ENCODE results near the gene VPS37C.

Gene VPS37C

GRCh38 chr11:61116426-61117167, 44.6 kb downstream of the VPS37C start:
- Histone ChIP-seq H3K9me3 (ENCODE audit: control insufficient read depth, insufficient read depth, low read length) (no peaks in the 10 kb centered on the region), H3K4me1 (ENCODE audit: insufficient read depth, low read length) (no peaks in the 10 kb centered on the region), H3K36me3 (ENCODE audit: insufficient read depth, low read length) (no peaks in the 10 kb centered on the region), H3K9ac (ENCODE audit: low read depth, low read length) (no peak overlapping the region)

- no peak overlapping the region for H3K9ac ChIP-seq (ENCODE audit: low read depth, low read length)
- H3K36me3 ChIP-seq (ENCODE audit: insufficient read depth, low read length), result no peaks in the 10 kb centered on the region
- no peaks in the 10 kb centered on the region for H3K9me3 ChIP-seq (ENCODE audit: control insufficient read depth, insufficient read depth, low read length)
- no peaks in the 10 kb centered on the region for H3K4me1 ChIP-seq (ENCODE audit: insufficient read depth, low read length)
These were observed 45.6 kb downstream of the VPS37C start for GRCh38 chr11:61115498-61116224.

GRCh38 chr11:61114913-61115312, 46.3 kb downstream of the VPS37C start:
- no peaks in the 10 kb centered on the region for H3K9me3 ChIP-seq (ENCODE audit: control insufficient read depth, insufficient read depth, low read length)
- no peak overlapping the region for H3K9ac ChIP-seq (ENCODE audit: low read depth, low read length)
- no peaks in the 10 kb centered on the region for H3K36me3 ChIP-seq (ENCODE audit: insufficient read depth, low read length)
- no peaks in the 10 kb centered on the region for H3K4me1 ChIP-seq (ENCODE audit: insufficient read depth, low read length)

GRCh38 chr11:61113201-61113600, 48.0 kb downstream of the VPS37C start:
- H3K4me1 ChIP-seq (ENCODE audit: insufficient read depth, low read length), result no peaks in the 10 kb centered on the region
- H3K9ac ChIP-seq (ENCODE audit: low read depth, low read length), result no peak overlapping the region
- no peaks in the 10 kb centered on the region for H3K9me3 ChIP-seq (ENCODE audit: control insufficient read depth, insufficient read depth, low read length)
- no peaks in the 10 kb centered on the region for H3K36me3 ChIP-seq (ENCODE audit: insufficient read depth, low read length)

- no peaks in the 10 kb centered on the region for H3K4me1 ChIP-seq (ENCODE audit: insufficient read depth, low read length)
- H3K9ac ChIP-seq (ENCODE audit: low read depth, low read length), result no peak overlapping the region
- no peaks in the 10 kb centered on the region for H3K36me3 ChIP-seq (ENCODE audit: insufficient read depth, low read length)
- H3K9me3 ChIP-seq (ENCODE audit: control insufficient read depth, insufficient read depth, low read length), result no peaks in the 10 kb centered on the region
These were observed 48.7 kb downstream of the VPS37C start for GRCh38 chr11:61112575-61112974.

- H3K4me1 ChIP-seq (ENCODE audit: insufficient read depth, low read length), result no peaks in the 10 kb centered on the region
- no peaks in the 10 kb centered on the region for H3K36me3 ChIP-seq (ENCODE audit: insufficient read depth, low read length)
- no peak overlapping the region for H3K9ac ChIP-seq (ENCODE audit: low read depth, low read length)
- H3K9me3 ChIP-seq (ENCODE audit: control insufficient read depth, insufficient read depth, low read length), result no peaks in the 10 kb centered on the region
These were observed 49.3 kb downstream of the VPS37C start for GRCh38 chr11:61111786-61112517.

GRCh38 chr11:61111050-61111435, 50.2 kb downstream of the VPS37C start:
- Histone ChIP-seq H3K9me3 (ENCODE audit: control insufficient read depth, insufficient read depth, low read length) (no peaks in the 10 kb centered on the region), H3K9ac (ENCODE audit: low read depth, low read length) (no peak overlapping the region), H3K36me3 (ENCODE audit: insufficient read depth, low read length) (no peaks in the 10 kb centered on the region), H3K4me1 (ENCODE audit: insufficient read depth, low read length) (no peaks in the 10 kb centered on the region)

GRCh38 chr11:61110255-61111049, 50.8 kb downstream of the VPS37C start:
- H3K9me3 ChIP-seq (ENCODE audit: control insufficient read depth, insufficient read depth, low read length), result no peaks in the 10 kb centered on the region
- H3K4me1 ChIP-seq (ENCODE audit: insufficient read depth, low read length), result no peaks in the 10 kb centered on the region
- no peaks in the 10 kb centered on the region for H3K36me3 ChIP-seq (ENCODE audit: insufficient read depth, low read length)
- H3K9ac ChIP-seq (ENCODE audit: low read depth, low read length), result no peak overlapping the region

- Histone ChIP-seq H3K9me3 (ENCODE audit: control insufficient read depth, insufficient read depth, low read length) (no peaks in the 10 kb centered on the region), H3K9ac (ENCODE audit: low read depth, low read length) (no peak overlapping the region), H3K36me3 (ENCODE audit: insufficient read depth, low read length) (no peaks in the 10 kb centered on the region), H3K4me1 (ENCODE audit: insufficient read depth, low read length) (no peaks in the 10 kb centered on the region)
These were observed 51.6 kb downstream of the VPS37C start for GRCh38 chr11:61109671-61110070.

GRCh38 chr11:61108847-61109585, 52.2 kb downstream of the VPS37C start:
- H3K9ac ChIP-seq (ENCODE audit: low read depth, low read length), result no peak overlapping the region
- H3K36me3 ChIP-seq (ENCODE audit: insufficient read depth, low read length), result no peaks in the 10 kb centered on the region
- H3K9me3 ChIP-seq (ENCODE audit: control insufficient read depth, insufficient read depth, low read length), result no peaks in the 10 kb centered on the region
- no peaks in the 10 kb centered on the region for H3K4me1 ChIP-seq (ENCODE audit: insufficient read depth, low read length)

GRCh38 chr11:61107888-61108287, 53.3 kb downstream of the VPS37C start:
- H3K36me3 ChIP-seq (ENCODE audit: insufficient read depth, low read length), result no peaks in the 10 kb centered on the region
- no peaks in the 10 kb centered on the region for H3K4me1 ChIP-seq (ENCODE audit: insufficient read depth, low read length)
- H3K9me3 ChIP-seq (ENCODE audit: control insufficient read depth, insufficient read depth, low read length), result no peaks in the 10 kb centered on the region
- no peak overlapping the region for H3K9ac ChIP-seq (ENCODE audit: low read depth, low read length)

- no peaks in the 10 kb centered on the region for H3K9me3 ChIP-seq (ENCODE audit: control insufficient read depth, insufficient read depth, low read length)
- no peak overlapping the region for H3K9ac ChIP-seq (ENCODE audit: low read depth, low read length)
- no peaks in the 10 kb centered on the region for H3K36me3 ChIP-seq (ENCODE audit: insufficient read depth, low read length)
- no peaks in the 10 kb centered on the region for H3K4me1 ChIP-seq (ENCODE audit: insufficient read depth, low read length)
These were observed 54.2 kb downstream of the VPS37C start for GRCh38 chr11:61106894-61107470.

- H3K9me3 ChIP-seq (ENCODE audit: control insufficient read depth, insufficient read depth, low read length), result no peaks in the 10 kb centered on the region
- no peak overlapping the region for H3K9ac ChIP-seq (ENCODE audit: low read depth, low read length)
- H3K36me3 ChIP-seq (ENCODE audit: insufficient read depth, low read length), result no peaks in the 10 kb centered on the region
- H3K4me1 ChIP-seq (ENCODE audit: insufficient read depth, low read length), result no peaks in the 10 kb centered on the region
These were observed 54.9 kb downstream of the VPS37C start for GRCh38 chr11:61106296-61106695.

Measured in ES-I3 (cell line).